Activated CD8-positive, alpha-beta memory T cell treated with anti-CD3 and anti-CD28 coated beads, Interleukin-2, amount 50 U/mL, for 4 hours (primary cell): ENCODE measurements around the gene AMPD3.
A peak's percentile ranks its signal among the peaks of the same experiment; 100 is the strongest.

Experiments used
- DNase-seq: peaks from one replicate; pipeline ENCODE4 v3.0.0-alpha.2; 2020

The AMPD3 gene

GRCh38 chr11:10439351-10439750, 15.7 kb upstream of the AMPD3 start:
- no peak for DNase-seq

DNA sequence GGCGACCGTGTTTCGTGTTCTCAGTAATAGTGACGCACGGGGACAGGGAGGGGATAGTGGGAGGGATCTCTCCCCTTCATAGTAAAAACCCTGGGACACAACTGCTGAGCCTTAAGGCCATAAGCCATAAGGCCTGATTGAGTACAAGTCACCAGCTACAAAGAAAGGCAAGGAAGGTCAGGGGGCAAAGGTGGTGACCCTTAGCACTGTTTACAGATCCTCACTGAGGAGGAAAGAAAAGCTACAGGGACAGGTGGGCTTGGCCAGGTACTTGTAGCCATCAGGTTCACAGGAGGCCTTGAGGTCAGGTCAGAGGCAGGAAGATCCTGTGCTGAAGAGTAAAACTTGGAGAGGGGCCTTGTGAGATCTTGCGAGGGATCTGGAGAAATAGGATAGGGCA, 15.1 kb upstream of the AMPD3 start:
- no peak for DNase-seq

DNA sequence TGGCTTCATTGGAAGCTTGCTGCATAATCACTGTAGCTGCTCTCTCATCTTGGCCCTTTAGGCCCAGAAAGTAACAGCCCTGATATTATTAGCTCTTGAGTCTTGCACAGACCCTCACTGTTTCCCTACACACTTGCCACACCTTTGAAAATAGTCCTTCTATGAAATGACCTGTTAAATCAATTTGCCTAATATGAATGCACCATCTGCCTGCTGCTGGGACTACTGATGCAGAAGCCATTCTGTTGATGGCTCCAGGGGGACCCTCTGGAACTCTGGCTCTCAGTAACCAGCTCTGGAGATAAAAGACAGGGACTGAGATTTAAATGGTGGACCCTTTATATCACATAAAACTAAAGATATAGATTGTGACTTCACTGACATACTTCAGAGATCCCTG, 14.7 kb upstream of the AMPD3 start:
- DNase-seq, result no peak

- DNase-seq, result no peak
These were observed 14.0 kb upstream of the AMPD3 start for GRCh38 chr11:10441091-10441490.

DNA sequence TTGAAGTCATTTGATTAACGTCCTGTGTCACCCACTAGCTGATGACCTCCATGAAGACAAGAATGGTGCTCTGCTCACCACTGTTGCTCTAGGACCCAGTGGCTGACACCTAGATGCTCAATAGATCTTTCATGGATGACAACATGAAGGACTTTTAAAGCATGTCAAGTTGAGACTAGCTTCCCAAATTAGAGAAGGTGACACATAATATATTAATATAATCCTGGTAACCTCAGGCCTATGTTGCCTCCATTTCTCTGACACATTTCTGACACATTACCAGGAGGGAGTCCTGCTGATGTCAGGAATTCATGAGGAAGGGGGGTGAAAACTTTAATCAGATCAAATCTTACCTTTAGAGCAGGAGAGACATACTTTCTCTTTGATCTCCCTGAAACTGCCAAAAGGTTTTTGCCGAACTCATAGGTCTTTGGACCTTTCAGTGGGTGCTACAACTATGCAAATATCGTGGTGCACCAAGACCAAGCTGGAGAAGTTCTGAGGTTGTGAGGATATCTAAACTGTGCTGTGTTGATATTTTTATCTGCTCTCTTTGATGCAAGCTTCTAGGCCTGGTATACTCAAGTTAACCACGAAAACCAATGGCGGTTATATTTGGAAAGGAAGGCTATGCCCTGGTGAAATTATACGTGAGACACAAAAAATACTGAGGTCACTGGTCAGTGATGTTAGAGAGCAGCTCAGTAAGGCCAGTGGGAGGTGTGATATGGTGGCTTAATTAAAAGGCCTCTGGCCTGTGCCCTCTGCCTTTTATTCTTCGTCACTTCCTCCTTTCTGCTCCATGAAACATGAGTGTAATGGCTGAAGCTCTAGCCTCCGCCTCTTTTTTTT, 13.2 kb upstream of the AMPD3 start:
- no peak for DNase-seq

GRCh38 chr11:10443152-10443551, 11.9 kb upstream of the AMPD3 start:
- DNase-seq, result no peak

DNA sequence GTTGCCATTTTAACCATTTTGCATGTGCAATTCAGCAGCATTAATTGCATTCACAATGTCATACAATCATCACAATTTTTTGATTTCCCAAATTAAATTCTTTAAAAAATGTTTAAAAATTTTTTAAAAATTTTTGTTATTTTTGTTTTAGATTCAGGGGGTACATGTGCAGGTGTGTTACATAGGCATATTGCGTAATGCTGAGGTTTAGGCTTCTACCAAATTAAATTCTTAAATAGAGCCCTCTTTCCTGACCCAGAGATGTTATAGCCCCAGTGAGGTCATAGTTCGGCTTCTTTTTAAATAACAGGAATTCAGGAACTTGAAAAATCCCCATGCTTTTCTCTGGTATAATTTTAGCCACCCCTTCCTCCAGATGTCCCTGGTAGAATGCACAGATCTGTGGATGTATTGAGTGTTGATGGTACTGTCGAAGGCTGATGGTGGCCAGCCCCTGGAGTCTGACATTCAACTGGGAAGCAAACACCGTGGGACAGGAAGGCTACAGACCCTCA, 11.3 kb upstream of the AMPD3 start:
- no peak for DNase-seq

DNA sequence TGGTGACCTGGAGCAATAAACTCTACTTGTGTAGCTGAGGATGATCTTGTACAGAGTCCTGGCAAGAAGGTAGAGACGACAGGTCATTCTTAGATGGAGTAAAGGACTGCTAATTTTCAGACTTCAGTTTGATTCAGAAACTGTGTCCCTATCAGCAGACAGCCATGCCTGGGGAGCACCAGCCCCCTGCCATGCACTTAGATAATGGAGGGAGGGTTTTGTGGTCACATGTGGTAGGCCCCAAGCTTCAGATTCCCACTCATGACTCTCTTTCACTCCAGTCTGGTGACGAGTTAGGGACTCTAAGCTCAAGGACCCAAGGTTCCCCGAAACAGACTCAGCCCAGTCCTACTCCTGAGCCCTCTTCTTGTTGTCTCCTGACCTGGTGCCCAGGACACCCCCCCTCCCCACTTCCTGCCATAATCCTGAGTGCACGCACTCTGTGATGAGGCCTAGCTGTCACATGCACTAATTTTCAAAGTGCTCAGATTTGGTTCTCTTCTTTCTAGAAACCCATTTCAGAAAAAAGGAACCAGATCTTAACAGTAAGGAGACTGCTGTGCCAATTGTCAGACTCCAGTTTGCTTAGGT, 10.2 kb upstream of the AMPD3 start:
- DNase-seq, result no peak

DNA sequence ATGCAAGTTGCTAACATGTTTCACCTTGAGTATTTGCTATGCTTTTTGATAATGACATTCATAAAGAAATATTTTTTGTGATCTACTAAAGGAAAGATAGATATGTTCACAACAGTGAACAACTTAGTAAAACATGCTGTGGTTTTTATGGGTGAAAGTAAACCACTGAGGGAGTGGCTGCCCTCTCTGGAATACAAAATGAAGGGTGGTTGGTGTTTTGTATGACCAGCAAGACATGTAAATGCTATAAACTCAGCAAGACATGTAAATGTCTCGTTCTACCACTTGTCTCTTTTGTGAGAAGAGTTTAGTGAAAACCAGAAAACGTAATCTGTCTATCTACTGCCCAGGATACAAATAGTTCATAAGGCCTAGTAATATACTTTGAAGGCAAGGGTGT, 7.6 kb upstream of the AMPD3 start:
- no peak for DNase-seq

DNA sequence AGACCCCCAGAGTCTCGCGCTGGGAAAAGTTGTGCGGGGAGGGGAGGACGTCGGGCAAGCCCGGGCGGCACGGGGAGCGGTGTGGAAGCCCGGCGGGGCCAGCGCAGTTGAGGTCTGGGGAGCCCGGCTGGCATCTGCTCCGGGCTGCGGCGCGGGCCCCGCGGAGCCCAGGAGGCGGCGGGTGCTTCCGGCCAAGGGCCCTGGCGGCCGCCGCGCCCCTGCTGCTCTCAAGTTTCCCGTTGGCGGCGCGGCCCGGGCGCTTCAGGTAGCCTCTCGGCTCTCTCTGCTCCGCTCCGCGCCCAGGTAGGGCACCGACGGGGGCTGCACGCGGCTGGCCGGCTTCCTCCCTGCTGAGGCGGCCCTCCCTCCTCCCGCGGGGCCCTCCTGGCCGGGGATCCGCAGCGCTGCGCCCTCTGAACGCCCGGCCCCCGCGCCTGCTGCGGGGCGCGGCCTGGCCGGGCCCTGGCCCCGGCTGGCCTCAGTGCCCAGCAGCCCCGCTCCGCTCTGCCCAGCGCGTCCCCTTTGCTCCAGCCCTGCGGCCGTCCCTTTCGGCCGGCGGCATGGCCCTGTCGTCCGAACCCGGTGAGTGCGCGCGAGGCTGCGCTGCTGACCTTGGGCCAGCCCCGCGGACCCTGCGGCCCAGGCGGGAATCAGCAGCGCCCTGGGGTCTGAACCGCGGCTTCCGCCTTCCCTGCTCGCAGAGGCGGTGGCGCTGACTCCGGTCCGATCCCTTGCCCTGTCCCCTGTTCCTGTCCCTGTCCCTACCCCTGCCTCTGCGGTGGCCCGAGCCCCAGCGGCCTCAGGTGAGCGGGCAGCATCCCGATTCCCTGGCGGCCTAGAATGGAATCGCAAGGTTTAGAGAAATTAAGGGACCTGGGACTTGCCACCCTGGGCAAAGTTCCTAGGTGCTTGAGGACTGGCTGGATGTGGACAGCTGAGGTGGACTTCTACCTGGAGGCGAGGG, 4.3 kb upstream of the AMPD3 start:
- DNase-seq, result peak; percentile 54

DNA sequence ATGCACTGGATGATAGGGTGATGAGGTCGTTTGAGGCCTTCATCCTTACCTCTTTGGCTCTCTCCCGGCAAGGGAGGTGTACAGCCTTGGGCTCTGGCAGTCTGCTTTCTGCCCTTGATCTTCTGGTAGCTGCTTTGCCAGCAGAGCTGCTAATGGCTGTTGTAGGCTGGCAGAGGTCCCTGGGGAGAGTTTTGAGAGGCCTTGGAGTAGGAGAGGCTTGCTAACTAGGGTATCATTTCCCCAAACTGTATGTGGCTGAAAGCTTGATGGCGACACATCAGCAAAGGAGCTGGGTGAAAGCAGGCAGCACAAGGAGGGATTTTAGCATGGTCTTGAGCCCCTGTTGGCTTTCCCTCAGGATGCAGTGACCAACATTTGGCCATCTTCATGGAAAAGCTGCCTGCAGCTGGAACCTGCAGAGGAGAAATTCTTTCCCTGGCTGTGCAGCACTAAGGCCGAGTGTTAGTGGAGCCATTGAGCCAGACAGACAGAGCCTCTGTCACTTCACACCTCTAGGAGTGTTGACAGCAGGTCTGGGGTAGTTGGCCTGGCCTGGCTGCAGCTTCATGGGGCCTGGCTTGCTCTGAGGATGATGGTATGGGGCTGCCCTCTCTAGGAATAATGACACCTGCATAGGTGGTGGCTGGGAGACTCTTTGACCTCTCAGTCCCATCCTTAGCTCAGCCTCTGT, 3.5 kb upstream of the AMPD3 start:
- no peak for DNase-seq

DNA sequence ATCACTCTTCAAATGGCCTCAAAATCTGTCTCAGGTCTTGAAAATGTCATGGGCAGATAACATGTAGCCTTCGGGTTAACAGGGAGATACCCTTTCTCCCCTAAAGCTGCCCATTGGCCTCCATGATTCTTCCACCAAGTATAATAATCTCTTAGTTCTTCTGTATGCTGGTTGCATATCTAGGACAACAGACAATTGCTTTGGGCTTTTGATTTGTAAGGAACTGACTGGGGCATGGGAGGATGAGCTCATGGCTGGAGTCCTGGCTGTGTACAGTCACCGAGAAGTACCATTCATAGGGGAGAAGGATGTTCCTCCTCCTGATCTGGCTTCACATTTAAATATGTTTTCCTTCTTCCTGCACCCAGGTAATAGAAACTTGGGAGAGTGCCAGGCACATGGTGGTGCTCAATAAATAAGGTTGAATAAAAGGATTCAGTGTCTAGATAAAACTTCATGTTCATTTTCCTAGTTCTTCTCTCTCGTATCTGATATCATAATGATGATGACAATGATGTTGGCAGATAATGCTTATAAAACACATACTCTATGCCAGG, 2.8 kb upstream of the AMPD3 start:
- DNase-seq, result no peak

DNA sequence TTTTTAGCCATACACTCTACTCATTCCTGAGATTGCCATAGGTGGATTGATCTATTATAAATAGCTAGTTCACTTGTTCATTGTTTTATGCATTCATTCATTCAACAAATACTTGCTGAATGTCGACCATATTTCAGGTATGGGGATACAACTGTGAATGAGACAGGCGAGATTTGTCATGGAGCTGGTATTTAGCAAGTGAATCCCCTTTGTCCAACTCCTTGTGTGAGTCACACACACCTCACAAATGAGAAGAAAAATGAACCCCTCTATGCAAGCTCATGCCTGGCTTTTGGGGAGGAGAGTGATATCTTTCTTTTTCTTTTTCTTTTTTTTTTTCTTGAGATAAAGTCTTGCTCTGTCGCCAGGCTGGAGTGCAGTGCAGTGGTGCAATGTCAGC, 1.8 kb upstream of the AMPD3 start:
- DNase-seq, result no peak

DNA sequence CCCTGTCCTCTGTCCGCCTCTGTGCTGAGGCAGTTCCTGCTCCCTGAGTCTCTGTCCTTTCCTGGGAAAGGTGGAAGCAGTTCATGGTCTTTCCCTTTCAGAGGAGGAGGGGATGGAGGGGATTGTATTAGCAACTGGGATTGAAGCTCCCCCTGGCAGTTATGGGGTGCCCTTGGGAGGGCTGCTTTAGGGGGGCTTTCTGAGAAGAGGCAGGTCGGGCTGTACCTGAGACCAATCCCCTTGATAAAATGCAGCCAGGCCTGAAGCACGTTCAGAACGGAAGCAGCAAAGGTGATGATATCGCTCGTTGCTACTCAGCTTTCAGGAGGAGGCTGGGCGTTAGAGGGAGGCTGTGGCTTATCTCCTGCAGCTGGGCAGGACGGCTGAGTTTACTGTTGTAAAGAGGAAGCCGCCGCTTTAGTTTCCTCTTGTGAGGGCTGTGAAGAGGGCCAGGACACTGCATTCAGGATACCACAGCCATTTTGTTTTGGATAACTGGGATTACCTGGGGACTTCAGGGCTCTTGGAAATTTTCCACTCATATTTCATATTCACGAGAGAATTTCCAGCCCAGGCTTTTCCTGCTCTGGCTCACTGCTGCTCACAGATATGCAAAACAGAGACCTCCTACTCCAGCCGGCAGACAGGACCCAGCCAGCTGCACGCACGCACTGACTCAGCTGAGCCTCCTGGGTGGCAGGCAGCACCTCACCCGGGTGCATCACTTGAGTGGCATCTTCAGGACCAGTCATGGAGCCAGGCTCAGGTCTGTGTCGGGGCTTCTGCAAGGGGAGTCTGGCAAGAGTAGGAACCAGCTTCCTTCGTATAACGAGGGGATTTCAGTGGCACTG, 798 bp downstream of the AMPD3 start:
- peak; percentile 73 for DNase-seq

DNA sequence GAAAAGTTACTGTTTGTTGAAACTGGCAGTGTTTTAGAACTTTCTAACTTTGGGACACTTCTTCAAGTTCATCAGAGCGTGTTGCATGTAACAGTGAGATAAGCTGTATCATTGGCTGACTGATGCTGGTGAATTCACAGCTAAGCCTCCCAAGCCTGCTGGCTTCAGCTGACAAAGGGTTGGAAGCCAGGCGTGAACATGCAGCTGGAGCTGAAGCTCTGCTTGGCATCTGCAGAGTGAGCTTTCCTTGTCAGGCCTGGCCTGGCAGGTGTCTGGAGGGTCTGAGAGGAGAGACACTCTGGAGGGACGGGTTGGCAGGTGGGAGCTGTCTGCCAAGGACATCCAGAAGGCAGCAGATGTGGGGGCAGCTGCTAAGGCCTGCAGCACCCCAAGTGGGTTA, 1.5 kb downstream of the AMPD3 start:
- DNase-seq, result no peak

- DNase-seq, result no peak
These were observed 2.8 kb downstream of the AMPD3 start for GRCh38 chr11:10457901-10458300.

- peak; percentile 55 for DNase-seq
These were observed 4.2 kb downstream of the AMPD3 start for GRCh38 chr11:10459029-10459970.

GRCh38 chr11:10460611-10461275, 5.7 kb downstream of the AMPD3 start:
- no peak for DNase-seq

GRCh38 chr11:10461276-10461790, 6.3 kb downstream of the AMPD3 start:
- no peak for DNase-seq
